Spleen (tissue), 7 donors: ENCODE data around the gene CDC42EP2.

Source experiments
- CTCF ChIP-seq, 11 experiments: fragments of 200-600 bp in 7 of 11; fragments of 450-650 bp in 4 of 11; sonication (generic) in 4 of 11; IDR thresholded peaks in 8 of 11; conservative IDR thresholded peaks in 3 of 11; 1 replicate in 7 of 11; 2 replicates in 4 of 11; pipeline versions ENCODE4 v1.4.0 to v1.8.0; 2016 to 2021; ENCODE audit warnings: antibody characterized with exemption in 11 of 11, inconsistent platforms in 4 of 11, mild to moderate bottlenecking in 1 of 11
- POLR2A ChIP-seq, 3 donors: fragments of 450-650 bp; IDR thresholded peaks; one replicate each; pipeline ENCODE4 v1.5.1; 2017; ENCODE audit warnings: antibody characterized with exemption in 3 of 3, mild to moderate bottlenecking in 1 of 3
- POLR2AphosphoS5 ChIP-seq, 3 donors: sonication (generic); formaldehyde crosslinking; IDR thresholded peaks; one replicate each; pipeline ENCODE4 v1.5.1; 2017; ENCODE audit warnings: antibody characterized with exemption in 3 of 3
- donor health status: DM: no; HTN: no; CAD: no; lungs with moderate emphysema.
- donor health status: DM: no; HTN: no; CAD: no.
- donor health status: DM: no; HTN: no; CAD: no.

- TF ChIP-seq CTCF (IDR thresholded peaks at IDR 0.05 in 8 of 11, conservative IDR thresholded peaks at IDR 0.05 in 3 of 11) (no peak), POLR2A (IDR thresholded peaks at IDR 0.05) (no peak), POLR2AphosphoS5 (IDR thresholded peaks at IDR 0.05) (no peak)
Measured at GRCh38 chr11:65320386-65321075, 5.9 kb downstream of the CDC42EP2 start.
